Measurements from ENCODE around the gene NEB. TPM values are rescaled to one million over a fixed set of nuclear protein-coding genes. Genes with fewer than 3 reads are reported as not detected.

The NEB gene, protein sequence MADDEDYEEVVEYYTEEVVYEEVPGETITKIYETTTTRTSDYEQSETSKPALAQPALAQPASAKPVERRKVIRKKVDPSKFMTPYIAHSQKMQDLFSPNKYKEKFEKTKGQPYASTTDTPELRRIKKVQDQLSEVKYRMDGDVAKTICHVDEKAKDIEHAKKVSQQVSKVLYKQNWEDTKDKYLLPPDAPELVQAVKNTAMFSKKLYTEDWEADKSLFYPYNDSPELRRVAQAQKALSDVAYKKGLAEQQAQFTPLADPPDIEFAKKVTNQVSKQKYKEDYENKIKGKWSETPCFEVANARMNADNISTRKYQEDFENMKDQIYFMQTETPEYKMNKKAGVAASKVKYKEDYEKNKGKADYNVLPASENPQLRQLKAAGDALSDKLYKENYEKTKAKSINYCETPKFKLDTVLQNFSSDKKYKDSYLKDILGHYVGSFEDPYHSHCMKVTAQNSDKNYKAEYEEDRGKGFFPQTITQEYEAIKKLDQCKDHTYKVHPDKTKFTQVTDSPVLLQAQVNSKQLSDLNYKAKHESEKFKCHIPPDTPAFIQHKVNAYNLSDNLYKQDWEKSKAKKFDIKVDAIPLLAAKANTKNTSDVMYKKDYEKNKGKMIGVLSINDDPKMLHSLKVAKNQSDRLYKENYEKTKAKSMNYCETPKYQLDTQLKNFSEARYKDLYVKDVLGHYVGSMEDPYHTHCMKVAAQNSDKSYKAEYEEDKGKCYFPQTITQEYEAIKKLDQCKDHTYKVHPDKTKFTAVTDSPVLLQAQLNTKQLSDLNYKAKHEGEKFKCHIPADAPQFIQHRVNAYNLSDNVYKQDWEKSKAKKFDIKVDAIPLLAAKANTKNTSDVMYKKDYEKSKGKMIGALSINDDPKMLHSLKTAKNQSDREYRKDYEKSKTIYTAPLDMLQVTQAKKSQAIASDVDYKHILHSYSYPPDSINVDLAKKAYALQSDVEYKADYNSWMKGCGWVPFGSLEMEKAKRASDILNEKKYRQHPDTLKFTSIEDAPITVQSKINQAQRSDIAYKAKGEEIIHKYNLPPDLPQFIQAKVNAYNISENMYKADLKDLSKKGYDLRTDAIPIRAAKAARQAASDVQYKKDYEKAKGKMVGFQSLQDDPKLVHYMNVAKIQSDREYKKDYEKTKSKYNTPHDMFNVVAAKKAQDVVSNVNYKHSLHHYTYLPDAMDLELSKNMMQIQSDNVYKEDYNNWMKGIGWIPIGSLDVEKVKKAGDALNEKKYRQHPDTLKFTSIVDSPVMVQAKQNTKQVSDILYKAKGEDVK (N-terminal part only)
- total RNA-seq = under 0.01 TPM in 2 replicates

DNA sequence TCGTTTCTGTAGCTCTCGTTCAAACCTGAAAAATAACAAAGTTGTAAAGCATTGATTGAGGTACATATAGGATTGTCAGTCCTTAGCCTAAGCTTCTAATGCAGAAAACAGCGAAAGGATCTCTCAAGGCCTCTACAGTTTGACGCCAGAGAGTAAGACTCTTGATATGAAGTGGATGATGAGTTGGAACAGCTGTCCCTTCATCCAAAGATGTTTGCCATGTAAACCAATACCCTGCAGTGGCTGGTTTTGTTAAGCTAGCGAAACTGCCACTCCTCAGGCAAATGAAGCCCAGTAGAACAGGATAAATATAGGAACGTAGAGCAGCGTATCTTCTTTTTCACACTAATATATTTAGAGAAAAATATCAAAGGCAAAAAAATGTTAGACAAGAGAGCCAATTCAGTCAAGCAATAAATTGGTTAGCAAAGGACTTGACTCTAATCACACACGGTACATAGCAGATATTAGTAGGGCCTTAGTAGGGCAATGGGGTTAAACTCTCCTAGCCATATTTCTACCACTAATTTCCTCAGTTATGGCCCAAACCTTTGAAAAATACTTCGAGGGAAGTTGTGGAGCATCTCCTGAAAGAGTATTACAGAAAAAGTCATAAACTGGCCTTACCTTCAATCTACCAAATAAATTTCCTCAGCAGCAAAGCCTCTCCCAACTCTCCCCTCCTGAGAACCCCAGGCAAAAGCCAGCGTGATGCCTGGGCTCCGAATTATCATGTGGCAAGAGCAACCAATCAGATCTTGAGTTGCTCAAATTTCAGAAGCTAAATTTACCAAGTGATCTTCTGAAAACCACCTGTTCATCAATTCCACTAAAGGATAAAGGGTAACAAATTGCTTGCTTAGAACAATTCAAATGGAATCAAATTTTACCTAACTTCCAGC is at the start of gene NEB:
NEB (minus strand) TSS at position 706 of the 902 bp plus-strand sequence. CDS start 1,320 bp downstream, outside the sequence.
- DNase-seq (ENCODE audit: low read depth) = no peak
- no peak within 1 kb of the TSS for H3K4me3 ChIP-seq (ENCODE audit: low read depth, low read length)
- TF ChIP-seq, protein P1, sequence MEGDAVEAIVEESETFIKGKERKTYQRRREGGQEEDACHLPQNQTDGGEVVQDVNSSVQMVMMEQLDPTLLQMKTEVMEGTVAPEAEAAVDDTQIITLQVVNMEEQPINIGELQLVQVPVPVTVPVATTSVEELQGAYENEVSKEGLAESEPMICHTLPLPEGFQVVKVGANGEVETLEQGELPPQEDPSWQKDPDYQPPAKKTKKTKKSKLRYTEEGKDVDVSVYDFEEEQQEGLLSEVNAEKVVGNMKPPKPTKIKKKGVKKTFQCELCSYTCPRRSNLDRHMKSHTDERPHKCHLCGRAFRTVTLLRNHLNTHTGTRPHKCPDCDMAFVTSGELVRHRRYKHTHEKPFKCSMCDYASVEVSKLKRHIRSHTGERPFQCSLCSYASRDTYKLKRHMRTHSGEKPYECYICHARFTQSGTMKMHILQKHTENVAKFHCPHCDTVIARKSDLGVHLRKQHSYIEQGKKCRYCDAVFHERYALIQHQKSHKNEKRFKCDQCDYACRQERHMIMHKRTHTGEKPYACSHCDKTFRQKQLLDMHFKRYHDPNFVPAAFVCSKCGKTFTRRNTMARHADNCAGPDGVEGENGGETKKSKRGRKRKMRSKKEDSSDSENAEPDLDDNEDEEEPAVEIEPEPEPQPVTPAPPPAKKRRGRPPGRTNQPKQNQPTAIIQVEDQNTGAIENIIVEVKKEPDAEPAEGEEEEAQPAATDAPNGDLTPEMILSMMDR (IDR thresholded peaks at IDR 0.05; ENCODE audit: insufficient read depth, low read depth, low read length) = no peak

DNA sequence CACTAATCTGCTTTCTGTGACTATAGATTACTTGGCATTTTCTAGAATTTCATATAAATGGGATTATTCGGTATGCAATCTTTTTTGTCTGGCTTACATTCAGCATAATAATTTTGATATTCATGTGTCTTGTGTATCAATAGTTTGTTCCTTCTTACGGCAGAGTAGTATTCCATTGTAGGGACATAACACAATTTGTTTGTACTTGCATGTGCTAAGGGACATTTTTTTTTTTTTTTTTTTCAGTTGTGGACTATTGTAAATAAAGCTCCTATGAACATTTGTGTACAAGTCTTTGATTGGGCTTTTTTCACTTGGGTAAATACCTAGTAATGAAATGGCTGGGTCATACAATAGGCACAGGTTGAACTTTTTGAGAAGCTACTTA is 48.9 kb upstream of the NEB start:
- H3K4me3 ChIP-seq (ENCODE audit: low read depth, low read length) = no peak overlapping the region
- TF ChIP-seq, protein P1 (IDR thresholded peaks at IDR 0.05; ENCODE audit: insufficient read depth, low read depth, low read length) = no peak
- DNase-seq (ENCODE audit: low read depth) = no peak

DNA sequence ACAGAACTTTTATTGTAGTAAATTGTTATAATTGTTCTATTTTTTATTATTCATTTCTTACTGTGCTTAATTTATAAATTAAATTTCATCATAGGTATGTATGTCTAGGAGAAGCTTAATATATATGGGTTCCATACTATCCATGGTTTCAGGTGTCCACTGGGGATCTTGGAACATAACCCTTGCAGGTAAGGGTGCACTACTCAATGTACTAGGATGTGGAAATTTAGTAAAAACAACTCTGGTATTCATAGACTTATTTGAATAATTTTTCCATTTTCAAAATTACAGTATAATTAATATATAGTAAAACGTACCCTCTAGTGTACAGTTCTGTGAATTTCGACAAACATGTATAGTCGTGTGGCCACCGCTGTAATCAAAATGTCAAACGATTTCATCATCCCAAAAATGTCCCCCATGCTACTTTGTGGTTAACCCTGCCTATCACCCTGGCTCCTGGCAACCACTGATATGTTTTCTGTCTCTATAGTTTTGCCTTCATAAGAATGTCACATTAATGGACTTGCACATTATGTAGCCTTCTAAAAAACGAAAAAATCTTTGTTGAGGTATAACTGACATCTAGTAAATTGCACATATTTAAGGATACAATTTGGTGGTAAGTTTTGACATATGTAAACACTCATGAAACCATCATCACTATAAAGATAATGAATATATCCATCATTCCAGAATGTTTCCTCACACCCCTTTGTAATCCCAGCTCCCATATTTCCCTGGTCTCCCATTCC is 48.3 kb upstream of the NEB start:
- DNase-seq (ENCODE audit: low read depth) = no peak
- no peak overlapping the region for H3K4me3 ChIP-seq (ENCODE audit: low read depth, low read length)
- TF ChIP-seq, protein P1 (IDR thresholded peaks at IDR 0.05; ENCODE audit: insufficient read depth, low read depth, low read length) = no peak

DNA sequence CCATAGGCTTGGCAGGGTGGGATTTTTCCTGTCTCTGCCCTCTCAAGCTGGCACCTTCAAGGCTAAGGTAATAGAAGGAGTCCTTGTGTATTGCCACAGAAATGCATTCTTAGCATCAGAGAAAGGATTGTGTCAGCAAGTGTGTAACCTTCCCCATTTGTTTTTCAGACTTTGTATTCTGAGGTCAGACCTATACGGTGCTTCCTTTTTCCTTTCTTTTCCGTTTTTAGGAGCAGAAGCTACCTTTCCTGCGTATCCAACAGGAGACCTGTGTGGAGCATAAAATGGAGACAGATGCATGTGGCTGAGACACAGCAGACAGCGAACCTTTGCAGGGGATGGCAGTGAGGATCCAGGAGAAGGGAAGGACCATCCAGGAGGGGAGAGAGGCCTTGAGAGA is 47.4 kb upstream of the NEB start:
- H3K4me3 ChIP-seq (ENCODE audit: low read depth, low read length) = no peak overlapping the region
- DNase-seq (ENCODE audit: low read depth) = no peak
- TF ChIP-seq, protein P1 (IDR thresholded peaks at IDR 0.05; ENCODE audit: insufficient read depth, low read depth, low read length) = no peak

DNA sequence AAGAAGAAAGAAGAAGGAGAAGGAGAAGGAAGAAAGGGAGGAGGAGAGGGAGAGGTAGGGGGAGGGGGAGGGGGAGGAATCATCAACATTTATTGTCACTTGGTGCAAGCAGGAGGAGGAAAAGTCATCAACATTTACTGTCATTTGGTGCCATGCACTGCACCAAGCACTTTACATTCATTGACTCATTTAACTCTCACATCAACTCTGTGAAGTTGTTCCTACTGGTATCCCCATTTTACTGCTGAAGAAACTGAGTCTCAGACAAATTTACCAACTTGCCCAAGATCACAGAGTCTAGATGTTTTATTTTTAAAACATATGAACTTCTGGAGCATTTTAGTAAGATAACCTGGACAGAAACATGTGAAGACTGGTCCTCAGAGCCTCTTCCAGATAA is 46.7 kb upstream of the NEB start:
- no peak for DNase-seq (ENCODE audit: low read depth)
- H3K4me3 ChIP-seq (ENCODE audit: low read depth, low read length) = no peak overlapping the region
- TF ChIP-seq, protein P1 (IDR thresholded peaks at IDR 0.05; ENCODE audit: insufficient read depth, low read depth, low read length) = no peak

All from fibroblast of villous mesenchyme (primary cell).